Measurements from ENCODE around the gene CD44. TPM values are rescaled to one million over a fixed set of nuclear protein-coding genes. Genes with fewer than 3 reads are reported as not detected.

Gene CD44
- total RNA-seq, 1 experiment from 2014 or later, result 6.1 TPM

DNA sequence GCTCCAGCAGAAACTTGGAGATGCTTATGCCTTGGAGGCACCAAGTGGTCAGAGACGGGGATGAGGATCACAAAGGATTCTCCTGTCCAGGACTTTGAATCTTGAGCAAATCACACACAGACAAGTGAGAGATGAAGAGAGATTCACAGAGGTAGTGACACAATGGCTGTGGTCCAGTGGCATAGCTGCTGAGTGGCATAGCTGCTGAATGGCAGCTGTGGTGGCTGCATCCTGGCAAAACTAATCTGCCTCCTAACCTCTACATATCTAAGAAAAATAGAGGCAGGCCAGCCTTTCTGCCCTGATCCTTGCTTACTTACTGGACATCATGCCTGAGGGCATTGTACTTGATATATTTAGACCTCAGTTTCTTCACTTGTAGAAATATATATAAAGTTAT lies 102.6 kb downstream of the CD44 start:
- no peaks in the 10 kb centered on the region for H4K20me1 ChIP-seq (ENCODE audit: control insufficient read depth, insufficient read depth, insufficient read length)
- no peak overlapping the region for H3K4ac ChIP-seq (ENCODE audit: low read depth, low read length)
- Mint-ChIP-seq H3K27me3 (ENCODE audit: low read depth) (no peaks in the 10 kb centered on the region; the same call in 1 of the 2 replicates), H3K4me3 (no peak overlapping the region), H3K9me3 (no peaks in the 10 kb centered on the region), H3K4me1 (peaks cover 14 to 17% of the 10 kb centered on the region in 2 experiments), H3K36me3 (ENCODE audit: insufficient read depth in 1 of 3, low read depth in 3 of 3) (no peaks in the 10 kb centered on the region), H3K27ac (peak overlapping the region in 1 of 3 experiments; percentile 41; a peak in 1 of 7 replicates)
- no peaks in the 10 kb centered on the region for H3K27me3 ChIP-seq (ENCODE audit: insufficient read depth, low read length)
- H3K4me1 ChIP-seq (ENCODE audit: insufficient read depth, low read length), result peaks cover 1% of the 10 kb centered on the region; the same call in 1 of the 2 replicates
- H3K23ac ChIP-seq (ENCODE audit: insufficient read length, low read depth, low read length), result no peak overlapping the region
- H3K27ac ChIP-seq (ENCODE audit: insufficient read length, low read depth, low read length), result no peak overlapping the region
- no peak overlapping the region for H2BK5ac ChIP-seq (ENCODE audit: insufficient read length, low read length)
- no CpG with 5 or more reads among the region's 1 CpG for WGBS (ENCODE audit: extremely low coverage, insufficient read length, low lambda C conversion rate)
- no peak overlapping the region for H4K91ac ChIP-seq (ENCODE audit: insufficient read length, low read depth, low read length)
- no peak overlapping the region for H3K56ac ChIP-seq (ENCODE audit: insufficient read length, low read depth, low read length)
- H4K8ac ChIP-seq (replicated peaks; ENCODE audit: insufficient read length, low read depth, low read length), result no peak overlapping the region
- no peak overlapping the region for H3K18ac ChIP-seq (ENCODE audit: insufficient read length, low read depth, low read length)
- H3K79me1 ChIP-seq (ENCODE audit: insufficient read depth, low read depth, low read length, poor library complexity, severe bottlenecking), result no peaks in the 10 kb centered on the region
- no peak for DNase-seq
- H3K79me2 ChIP-seq (ENCODE audit: insufficient read depth, low read length), result no peaks in the 10 kb centered on the region
- TF ChIP-seq CTCF (conservative IDR thresholded peaks at IDR 0.05), result no peak
- no peak overlapping the region for H2BK12ac ChIP-seq (ENCODE audit: insufficient read length, low read depth, low read length)
- no peak overlapping the region for H2BK120ac ChIP-seq (ENCODE audit: low read depth, low read length, poor library complexity, severe bottlenecking)
- H3K14ac ChIP-seq (ENCODE audit: insufficient read depth, low read length), result no peak overlapping the region
- H3K23me2 ChIP-seq (ENCODE audit: insufficient read length, low read depth, low read length, poor library complexity, severe bottlenecking), result no peaks in the 10 kb centered on the region
- no peak overlapping the region for H3K4me2 ChIP-seq (ENCODE audit: insufficient read depth, insufficient read length, low read length)
- no peak overlapping the region for H2BK20ac ChIP-seq (ENCODE audit: low read depth, low read length, poor library complexity, severe bottlenecking)
- no peak overlapping the region for H2BK15ac ChIP-seq (ENCODE audit: low read depth, low read length)
- H2AFZ ChIP-seq (ENCODE audit: low read length), result no peak overlapping the region
- no peak overlapping the region for H2AK5ac ChIP-seq (ENCODE audit: insufficient read length, low read length)
- H3K9me3 ChIP-seq (ENCODE audit: control insufficient read depth, low read depth, low read length), result no peaks in the 10 kb centered on the region
- H3K9ac ChIP-seq (ENCODE audit: extremely low read depth, insufficient read length, low read length), result no peak overlapping the region
- H4K5ac ChIP-seq (ENCODE audit: insufficient read length, low read depth, low read length), result no peak overlapping the region
- H3T11ph ChIP-seq (ENCODE audit: low read length), result no peak overlapping the region
